Neural crest cell (in vitro differentiated cells): Measurements from ENCODE around the gene FOXA2. TPM values are rescaled to one million over a fixed set of nuclear protein-coding genes. Genes with fewer than 3 reads are reported as not detected.

Source experiments
- DNase-seq: peaks from one replicate; pipeline ENCODE4 v3.0.0; 2021; ENCODE audit warnings: low read depth, mixed read lengths, low spot score
- H3K27ac Mint-ChIP-seq: one replicate; pipeline ENCODE4 v1.8.0; 2021; ENCODE audit warnings: mild to moderate bottlenecking, mixed read lengths; ENCODE audit not compliant: unreplicated experiment
- H3K27me3 Mint-ChIP-seq: 2 replicates; pipeline ENCODE4 v1.8.0; 2021; ENCODE audit warnings: low read depth, mild to moderate bottlenecking, mixed read lengths
- H3K36me3 Mint-ChIP-seq: 2 replicates; pipeline ENCODE4 v1.8.0; 2021; ENCODE audit warnings: low read depth, mild to moderate bottlenecking, mixed read lengths
- H3K4me1 Mint-ChIP-seq: 2 replicates; pipeline ENCODE4 v1.8.0; 2021; ENCODE audit warnings: mixed read lengths
- H3K4me3 Mint-ChIP-seq: one replicate; pipeline ENCODE4 v1.8.0; 2021; ENCODE audit warnings: mild to moderate bottlenecking, mixed read lengths
- H3K9me3 Mint-ChIP-seq: 2 replicates; pipeline ENCODE4 v1.8.0; 2021; ENCODE audit warnings: mixed read lengths
- CTCF ChIP-seq: fragments of 200-600 bp; sonication (generic); conservative IDR thresholded peaks from 2 replicates; pipeline ENCODE4 v1.5.0; 2021; ENCODE audit warnings: antibody characterized with exemption, mild to moderate bottlenecking
- long read RNA-seq: library from polyadenylated mRNA; unstranded; transcript quantifications from one replicate; pipeline ENCODE4 v2.0.0, GENCODE V29; 2020
- total RNA-seq: library from RNA; stranded (reverse); gene quantifications from 2 replicates; pipeline ENCODE4 v1.2.1, GENCODE V29; 2021

FOXA2 gene
- 0.09 TPM in 1 of 2 replicates, not detected in the other for total RNA-seq
- long read RNA-seq, result 0 reads

GRCh38 chr20:22584522-22584921, at the start of gene FOXA2:
Gene FOXA2, minus strand, starts transcription at chr20:22584572. Its CDS starts 294 bp downstream, at chr20:22584278.
- no peak for DNase-seq
- no peak for TF ChIP-seq CTCF
- H3K27me3 Mint-ChIP-seq, result peaks cover 91% of the 10 kb centered on the region
- peaks cover 4% of the 10 kb centered on the region for H3K4me1 Mint-ChIP-seq
- H3K9me3 Mint-ChIP-seq, result no peaks in the 10 kb centered on the region
- H3K27ac Mint-ChIP-seq, result no peak within 1 kb of the TSS
- no peak within 1 kb of the TSS for H3K4me3 Mint-ChIP-seq
- no peaks in the 10 kb centered on the region for H3K36me3 Mint-ChIP-seq

DNA sequence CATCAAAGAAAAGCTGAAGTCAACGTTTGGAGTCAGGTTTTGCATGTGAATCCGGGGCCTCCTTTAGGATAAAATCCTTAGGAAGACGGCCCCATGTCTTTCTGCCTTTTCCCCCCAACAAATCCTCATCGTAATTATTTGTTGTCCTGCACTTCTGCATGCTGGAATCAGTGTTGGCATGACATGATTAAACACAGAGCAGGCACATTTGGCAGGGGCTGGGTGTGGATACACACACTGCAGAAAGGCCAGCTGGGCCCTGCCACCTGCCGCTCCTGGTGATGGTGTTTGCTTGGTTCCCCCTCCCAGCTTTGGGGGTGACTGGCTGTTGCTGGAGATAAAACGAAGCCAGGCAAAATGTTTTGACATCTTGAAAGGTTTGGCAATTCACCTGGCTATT, 46.3 kb upstream of the FOXA2 start:
- Mint-ChIP-seq H3K9me3 (no peaks in the 10 kb centered on the region), H3K27ac (no peak overlapping the region), H3K36me3 (no peaks in the 10 kb centered on the region), H3K27me3 (peaks cover 54% of the 10 kb centered on the region), H3K4me3 (no peak overlapping the region), H3K4me1 (no peaks in the 10 kb centered on the region)
- no peak for DNase-seq
- no peak for TF ChIP-seq CTCF

GRCh38 chr20:22629927-22630326, 45.6 kb upstream of the FOXA2 start:
- no peaks in the 10 kb centered on the region for H3K4me1 Mint-ChIP-seq
- TF ChIP-seq CTCF, result no peak
- H3K4me3 Mint-ChIP-seq, result no peak overlapping the region
- H3K9me3 Mint-ChIP-seq, result no peaks in the 10 kb centered on the region
- no peak for DNase-seq
- peaks cover 54% of the 10 kb centered on the region for H3K27me3 Mint-ChIP-seq
- H3K36me3 Mint-ChIP-seq, result no peaks in the 10 kb centered on the region
- H3K27ac Mint-ChIP-seq, result no peak overlapping the region

- no peak for TF ChIP-seq CTCF
- Mint-ChIP-seq H3K27ac (no peak overlapping the region), H3K27me3 (peaks cover 55% of the 10 kb centered on the region), H3K36me3 (no peaks in the 10 kb centered on the region), H3K4me1 (no peaks in the 10 kb centered on the region), H3K4me3 (no peak overlapping the region), H3K9me3 (no peaks in the 10 kb centered on the region)
- DNase-seq, result no peak
Observed at GRCh38 chr20:22629447-22629846, 45.1 kb upstream of the FOXA2 start.

DNA sequence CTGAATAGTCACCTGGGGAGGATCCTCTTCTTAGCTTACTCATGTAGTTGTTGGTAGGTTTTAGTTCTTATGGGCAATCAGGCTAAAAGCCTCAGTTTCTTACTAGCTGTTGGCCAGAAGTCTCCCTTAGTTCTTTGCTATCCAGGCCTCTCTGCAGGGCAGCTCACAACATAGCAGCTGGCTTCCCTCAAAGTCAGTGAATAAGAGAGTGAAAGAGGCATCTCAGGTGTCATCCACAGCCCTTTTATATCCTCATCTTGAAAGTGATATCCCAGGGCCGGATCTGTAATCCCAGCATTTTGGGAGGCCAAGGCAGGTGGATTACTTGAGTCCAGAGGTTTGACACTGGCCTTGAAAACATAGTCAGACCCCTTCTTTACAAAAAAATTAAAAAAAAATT, 42.1 kb upstream of the FOXA2 start:
- Mint-ChIP-seq H3K36me3 (no peaks in the 10 kb centered on the region), H3K4me1 (no peaks in the 10 kb centered on the region), H3K27ac (no peak overlapping the region), H3K4me3 (no peak overlapping the region), H3K27me3 (peaks cover 63% of the 10 kb centered on the region), H3K9me3 (no peaks in the 10 kb centered on the region)
- TF ChIP-seq CTCF, result no peak
- no peak for DNase-seq

DNA sequence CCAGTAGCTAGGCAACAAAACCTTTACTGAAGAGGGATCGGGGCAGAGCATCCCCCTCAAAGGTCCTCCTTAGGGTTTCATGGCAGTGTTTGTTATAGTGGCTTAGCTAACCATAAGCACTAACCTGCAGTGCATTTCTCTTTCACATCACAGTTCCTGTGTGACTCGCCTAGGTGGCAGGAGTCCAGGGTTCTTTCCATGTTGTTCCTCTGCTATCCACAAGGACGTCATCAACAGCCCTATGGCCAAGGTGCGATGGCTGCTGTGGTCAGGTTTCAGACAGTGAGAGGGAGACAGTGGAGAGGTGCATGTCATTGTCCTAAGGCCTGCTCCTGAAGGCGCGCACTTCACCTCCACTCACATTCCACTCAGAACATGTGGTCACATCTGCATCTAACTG, 38.8 kb upstream of the FOXA2 start:
- Mint-ChIP-seq H3K4me1 (peaks cover 15% of the 10 kb centered on the region), H3K27ac (no peak overlapping the region), H3K9me3 (no peaks in the 10 kb centered on the region), H3K4me3 (no peak overlapping the region), H3K27me3 (peaks cover 78% of the 10 kb centered on the region), H3K36me3 (no peaks in the 10 kb centered on the region)
- no peak for DNase-seq
- no peak for TF ChIP-seq CTCF
